C4-2B (cell line): ENCODE measurements around the gene USP17L20.
"Not testable (repeated sequence)": the region's sequence is repeated elsewhere in the genome, so short reads cannot be mapped to it uniquely, and the experiment has no call there.

Experiments used
- ZFX ChIP-seq: fragments of 450-650 bp; IDR thresholded peaks from 2 replicates; pipeline ENCODE4 v1.6.1; 2017
- TF ChIP-seq, protein P1 (sequence below): fragments of 450-650 bp; conservative IDR thresholded peaks from 2 replicates; pipeline ENCODE4 v1.5.1; 2017; ENCODE audit warnings: mild to moderate bottlenecking

DNA sequence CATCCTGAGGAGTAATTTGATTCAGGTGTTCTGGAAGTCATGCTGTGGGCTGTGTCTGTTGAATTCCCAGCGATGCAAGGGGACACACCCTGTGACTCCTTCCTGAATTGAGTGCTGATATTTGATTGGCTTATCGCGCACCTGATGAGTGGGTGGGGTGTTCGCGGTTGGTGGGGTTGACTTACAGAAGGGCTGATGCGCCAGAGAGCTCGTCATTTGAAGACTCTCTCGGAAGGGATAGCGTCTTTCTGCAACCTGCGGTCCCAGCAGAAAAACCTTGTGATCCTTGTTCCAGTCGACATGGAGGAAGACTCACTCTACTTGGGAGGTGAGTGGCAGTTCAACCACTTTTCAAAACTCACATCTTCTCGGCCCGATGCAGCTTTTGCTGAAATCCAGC, 4.6 kb downstream of the USP17L20 start, which contains the start of gene USP17L21:
- TF ChIP-seq, protein P1, sequence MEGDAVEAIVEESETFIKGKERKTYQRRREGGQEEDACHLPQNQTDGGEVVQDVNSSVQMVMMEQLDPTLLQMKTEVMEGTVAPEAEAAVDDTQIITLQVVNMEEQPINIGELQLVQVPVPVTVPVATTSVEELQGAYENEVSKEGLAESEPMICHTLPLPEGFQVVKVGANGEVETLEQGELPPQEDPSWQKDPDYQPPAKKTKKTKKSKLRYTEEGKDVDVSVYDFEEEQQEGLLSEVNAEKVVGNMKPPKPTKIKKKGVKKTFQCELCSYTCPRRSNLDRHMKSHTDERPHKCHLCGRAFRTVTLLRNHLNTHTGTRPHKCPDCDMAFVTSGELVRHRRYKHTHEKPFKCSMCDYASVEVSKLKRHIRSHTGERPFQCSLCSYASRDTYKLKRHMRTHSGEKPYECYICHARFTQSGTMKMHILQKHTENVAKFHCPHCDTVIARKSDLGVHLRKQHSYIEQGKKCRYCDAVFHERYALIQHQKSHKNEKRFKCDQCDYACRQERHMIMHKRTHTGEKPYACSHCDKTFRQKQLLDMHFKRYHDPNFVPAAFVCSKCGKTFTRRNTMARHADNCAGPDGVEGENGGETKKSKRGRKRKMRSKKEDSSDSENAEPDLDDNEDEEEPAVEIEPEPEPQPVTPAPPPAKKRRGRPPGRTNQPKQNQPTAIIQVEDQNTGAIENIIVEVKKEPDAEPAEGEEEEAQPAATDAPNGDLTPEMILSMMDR: not testable (repeated sequence)
- not testable (repeated sequence) for TF ChIP-seq ZFX
